HUES48 (cell line): ENCODE data around the gene CEP57.

Experiments
- H3K27ac ChIP-seq: one replicate; pipeline ENCODE4 v1.7.0; 2013; ENCODE audit warnings: low read depth, low read length, inconsistent platforms
- H3K27me3 ChIP-seq: 2 replicates; pipeline ENCODE4 v1.6.1; 2013; ENCODE audit warnings: mild to moderate bottlenecking, low read length; ENCODE audit not compliant: control insufficient read depth, insufficient read depth
- H3K36me3 ChIP-seq: 2 replicates; pipeline ENCODE4 v1.6.1; 2013; ENCODE audit warnings: low read length; ENCODE audit not compliant: control insufficient read depth, insufficient read depth
- H3K4me1 ChIP-seq: 2 replicates; pipeline ENCODE4 v1.6.1; 2013; ENCODE audit warnings: mild to moderate bottlenecking, low read length; ENCODE audit not compliant: control insufficient read depth, insufficient read depth
- H3K4me3 ChIP-seq: 2 replicates; pipeline ENCODE4 v1.5.1; 2013; ENCODE audit warnings: mild to moderate bottlenecking, low read depth, low read length
- H3K9ac ChIP-seq: 2 replicates; pipeline ENCODE4 v1.6.1; 2013; ENCODE audit warnings: mild to moderate bottlenecking, low read depth, low read length, moderate library complexity
- H3K9me3 ChIP-seq: 2 replicates; pipeline ENCODE4 v1.6.1; 2013; ENCODE audit warnings: low read length; ENCODE audit not compliant: control insufficient read depth, insufficient read depth

Gene CEP57

DNA sequence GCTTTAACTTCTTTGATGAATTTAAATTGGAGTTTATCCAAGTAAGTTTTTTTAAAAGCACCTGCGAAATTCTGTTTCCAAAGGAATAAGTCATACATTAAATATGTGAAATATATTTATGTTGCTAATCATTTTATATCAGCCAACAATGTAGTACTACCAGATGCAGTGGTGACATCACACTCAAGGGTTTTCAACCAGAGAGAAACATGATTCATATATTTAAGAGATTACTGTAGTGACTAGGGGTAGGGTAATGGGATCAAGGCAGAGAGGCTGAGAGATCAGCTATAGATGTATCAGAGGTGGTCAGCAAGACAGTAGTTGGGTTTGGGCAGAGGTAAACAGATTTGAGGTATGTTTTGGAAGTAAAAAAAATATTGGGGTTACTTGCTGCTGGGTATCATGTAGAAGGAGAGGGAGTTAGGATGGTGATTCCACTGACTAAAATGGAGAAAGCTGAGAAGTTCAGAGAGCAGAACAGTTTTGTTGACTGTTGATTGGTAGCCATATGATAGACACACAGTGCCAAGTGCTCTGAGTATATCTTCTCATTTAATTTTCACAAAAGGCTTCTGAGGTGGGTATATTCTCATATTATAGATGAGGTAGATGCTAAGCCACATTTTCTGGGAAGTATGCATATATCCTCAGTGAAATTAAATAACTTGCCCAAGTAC lies 39.4 kb downstream of the CEP57 start:
- Histone ChIP-seq H3K4me3 (no peak overlapping the region), H3K9me3 (no peaks in the 10 kb centered on the region), H3K27ac (no peak overlapping the region), H3K4me1 (no peaks in the 10 kb centered on the region), H3K36me3 (peaks cover 88% of the 10 kb centered on the region), H3K9ac (no peak overlapping the region), H3K27me3 (no peaks in the 10 kb centered on the region)

DNA sequence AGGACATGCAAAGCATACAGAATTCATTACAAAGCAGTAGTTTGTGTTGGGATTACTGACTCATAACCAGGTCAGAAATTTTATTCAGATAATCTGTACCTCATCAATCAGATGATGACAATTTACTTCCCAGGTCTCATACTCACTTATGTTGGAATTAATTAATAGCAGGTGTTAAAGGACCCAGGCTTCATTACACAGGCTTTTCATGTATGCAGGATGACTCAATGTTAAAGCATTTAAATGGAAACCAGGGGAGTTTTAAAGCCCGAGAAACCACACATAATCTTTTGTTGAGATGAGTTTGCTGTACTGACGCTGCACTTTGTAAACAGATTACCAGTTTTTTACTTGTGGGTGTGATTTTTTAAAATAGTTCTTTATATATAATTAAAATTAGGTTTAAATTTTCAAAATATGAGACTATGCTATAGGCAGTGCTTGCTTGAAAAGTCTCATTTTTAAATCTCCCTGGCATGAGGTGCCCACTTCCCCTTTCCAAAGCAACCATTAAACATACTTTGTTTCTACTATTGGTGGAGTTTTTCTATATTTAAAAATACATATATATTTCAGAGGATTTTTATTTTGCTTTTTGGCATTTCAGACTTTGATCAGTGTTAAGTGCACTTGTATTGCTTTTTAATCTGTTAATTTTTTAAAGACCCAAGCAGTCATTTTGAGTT lies 41.0 kb downstream of the CEP57 start:
- H3K27ac ChIP-seq = no peak overlapping the region
- no peaks in the 10 kb centered on the region for H3K9me3 ChIP-seq
- no peaks in the 10 kb centered on the region for H3K27me3 ChIP-seq
- H3K4me1 ChIP-seq = no peaks in the 10 kb centered on the region
- H3K9ac ChIP-seq = no peak overlapping the region
- peaks cover 90% of the 10 kb centered on the region for H3K36me3 ChIP-seq
- no peak overlapping the region for H3K4me3 ChIP-seq

DNA sequence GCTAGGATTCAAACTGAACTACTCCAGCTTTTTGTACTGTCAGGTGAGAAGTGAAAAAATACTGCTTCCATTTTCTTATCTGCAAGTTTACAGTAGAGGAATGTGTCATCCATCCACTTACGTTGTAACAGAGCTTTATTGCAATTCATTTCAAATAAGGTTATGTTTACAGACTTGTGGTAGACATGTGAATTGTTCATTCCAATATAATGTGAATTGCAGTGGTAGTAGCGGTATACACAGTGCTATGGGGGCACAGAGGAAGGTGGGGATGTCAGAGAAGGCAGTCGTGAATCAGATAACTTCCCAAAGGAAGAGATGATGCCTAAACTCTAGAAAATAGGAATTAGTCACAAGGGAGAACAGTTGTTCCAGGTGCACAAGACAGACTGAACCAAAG lies 42.5 kb downstream of the CEP57 start:
- H3K9ac ChIP-seq = no peak overlapping the region
- no peaks in the 10 kb centered on the region for H3K4me1 ChIP-seq
- H3K27ac ChIP-seq = no peak overlapping the region
- no peak overlapping the region for H3K4me3 ChIP-seq
- no peaks in the 10 kb centered on the region for H3K27me3 ChIP-seq
- peaks cover 92% of the 10 kb centered on the region for H3K36me3 ChIP-seq
- no peaks in the 10 kb centered on the region for H3K9me3 ChIP-seq

DNA sequence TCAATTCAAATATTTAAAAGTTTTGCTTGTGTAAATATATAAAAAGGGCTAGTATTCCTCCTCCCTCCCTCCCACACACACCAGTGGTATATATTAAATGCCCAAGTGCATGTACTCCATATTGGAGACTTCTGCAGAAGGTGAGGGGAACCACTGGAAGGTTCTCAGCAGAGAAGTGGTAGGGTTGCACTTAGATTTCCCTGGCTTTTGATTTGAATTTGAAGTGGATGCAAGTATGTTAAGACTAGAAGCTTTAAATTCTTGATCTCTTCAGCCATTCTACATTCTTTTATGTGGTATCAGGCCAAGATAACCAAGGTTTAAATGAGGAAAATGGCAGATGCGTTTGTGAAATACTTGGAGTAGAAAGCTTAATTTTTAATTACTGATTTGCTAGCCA lies 43.1 kb downstream of the CEP57 start:
- peaks cover 91% of the 10 kb centered on the region for H3K36me3 ChIP-seq

DNA sequence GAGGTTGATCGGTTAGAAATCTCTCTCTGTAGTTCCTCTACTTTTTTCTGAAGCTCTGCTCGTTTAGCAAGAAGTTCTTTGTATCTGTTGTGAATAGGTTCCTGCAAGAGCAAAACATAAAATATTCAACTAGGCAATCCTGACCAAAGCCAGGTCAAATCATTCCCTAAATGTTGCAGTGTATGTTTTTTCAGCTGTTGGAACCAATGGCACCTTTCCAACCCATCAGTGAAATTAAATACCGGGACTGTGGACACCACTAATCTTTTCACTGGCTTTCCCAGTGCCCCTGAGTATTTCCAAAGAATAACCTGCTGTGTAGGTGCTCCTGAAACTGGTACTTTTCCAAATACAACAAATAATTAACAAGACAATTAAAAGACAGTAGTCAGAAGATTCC lies 45.1 kb downstream of the CEP57 start:
- H3K27me3 ChIP-seq = no peaks in the 10 kb centered on the region
- no peak overlapping the region for H3K4me3 ChIP-seq
- no peak overlapping the region for H3K27ac ChIP-seq
- no peaks in the 10 kb centered on the region for H3K4me1 ChIP-seq
- no peaks in the 10 kb centered on the region for H3K9me3 ChIP-seq
- peaks cover 85% of the 10 kb centered on the region for H3K36me3 ChIP-seq
- no peak overlapping the region for H3K9ac ChIP-seq

More for the DNA sequence above, 43.1 kb downstream of the CEP57 start:
- Histone ChIP-seq H3K27ac (no peak overlapping the region), H3K27me3 (no peaks in the 10 kb centered on the region), H3K4me1 (no peaks in the 10 kb centered on the region), H3K4me3 (no peak overlapping the region), H3K9me3 (no peaks in the 10 kb centered on the region), H3K9ac (no peak overlapping the region)

DNA sequence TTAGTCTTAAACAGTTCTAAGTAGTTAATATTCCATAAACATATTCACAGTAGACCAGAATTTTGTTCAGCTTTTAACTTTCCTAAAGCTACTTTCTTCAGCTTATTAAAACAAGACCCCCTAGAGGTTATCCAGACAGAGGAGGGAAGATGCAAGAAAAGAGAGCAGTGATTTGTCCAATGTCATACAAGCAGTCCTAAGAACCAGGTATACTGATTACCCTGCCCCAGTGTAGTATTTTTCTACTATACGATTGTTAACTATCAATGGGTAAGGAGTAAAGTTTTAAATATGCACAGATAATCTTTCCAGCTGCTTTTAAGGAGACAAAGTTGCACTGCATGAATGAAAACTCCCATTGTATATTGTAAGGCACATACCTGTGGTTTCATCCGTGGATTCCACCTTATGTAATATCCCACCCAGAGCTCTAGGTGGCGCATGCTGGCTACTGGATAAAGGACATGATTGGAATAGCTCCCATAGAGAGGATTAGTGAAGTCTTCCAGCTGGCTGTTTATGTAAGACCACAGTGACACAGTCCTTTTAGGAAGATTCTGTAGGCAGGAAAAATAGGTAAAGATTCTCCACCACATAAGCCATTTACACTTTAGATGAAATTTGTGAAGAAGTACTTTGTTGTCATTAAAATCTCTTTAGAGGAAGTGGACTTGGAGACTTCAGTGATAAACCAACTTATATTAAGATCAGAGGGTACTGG lies 45.6 kb downstream of the CEP57 start:
- no peaks in the 10 kb centered on the region for H3K27me3 ChIP-seq
- peaks cover 88% of the 10 kb centered on the region for H3K36me3 ChIP-seq
- H3K27ac ChIP-seq = no peak overlapping the region
- H3K9ac ChIP-seq = no peak overlapping the region
- H3K4me3 ChIP-seq = no peak overlapping the region
- H3K9me3 ChIP-seq = no peaks in the 10 kb centered on the region
- no peaks in the 10 kb centered on the region for H3K4me1 ChIP-seq

DNA sequence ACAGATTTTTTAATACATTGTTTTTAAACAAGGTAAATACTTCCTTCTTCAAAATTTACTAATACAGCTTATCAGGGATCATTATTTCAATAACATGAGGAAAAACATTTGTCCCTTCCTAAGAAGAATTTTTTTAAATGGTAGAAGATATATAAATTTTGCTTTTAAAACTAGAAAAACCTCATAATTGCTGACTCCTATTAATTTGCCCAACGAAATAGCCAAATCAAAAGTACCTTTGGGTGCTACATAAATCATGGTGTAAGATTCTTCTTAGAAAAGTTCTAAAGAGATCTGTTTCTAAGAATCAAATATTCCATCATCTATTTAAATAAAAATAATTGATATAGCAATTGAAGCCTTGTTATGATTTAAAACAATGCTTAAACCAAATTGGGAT lies 54.9 kb downstream of the CEP57 start:
- Histone ChIP-seq H3K9ac (no peak overlapping the region), H3K9me3 (no peaks in the 10 kb centered on the region), H3K4me3 (no peak overlapping the region), H3K27me3 (no peaks in the 10 kb centered on the region), H3K27ac (no peak overlapping the region), H3K4me1 (no peaks in the 10 kb centered on the region), H3K36me3 (peaks cover 83% of the 10 kb centered on the region)

DNA sequence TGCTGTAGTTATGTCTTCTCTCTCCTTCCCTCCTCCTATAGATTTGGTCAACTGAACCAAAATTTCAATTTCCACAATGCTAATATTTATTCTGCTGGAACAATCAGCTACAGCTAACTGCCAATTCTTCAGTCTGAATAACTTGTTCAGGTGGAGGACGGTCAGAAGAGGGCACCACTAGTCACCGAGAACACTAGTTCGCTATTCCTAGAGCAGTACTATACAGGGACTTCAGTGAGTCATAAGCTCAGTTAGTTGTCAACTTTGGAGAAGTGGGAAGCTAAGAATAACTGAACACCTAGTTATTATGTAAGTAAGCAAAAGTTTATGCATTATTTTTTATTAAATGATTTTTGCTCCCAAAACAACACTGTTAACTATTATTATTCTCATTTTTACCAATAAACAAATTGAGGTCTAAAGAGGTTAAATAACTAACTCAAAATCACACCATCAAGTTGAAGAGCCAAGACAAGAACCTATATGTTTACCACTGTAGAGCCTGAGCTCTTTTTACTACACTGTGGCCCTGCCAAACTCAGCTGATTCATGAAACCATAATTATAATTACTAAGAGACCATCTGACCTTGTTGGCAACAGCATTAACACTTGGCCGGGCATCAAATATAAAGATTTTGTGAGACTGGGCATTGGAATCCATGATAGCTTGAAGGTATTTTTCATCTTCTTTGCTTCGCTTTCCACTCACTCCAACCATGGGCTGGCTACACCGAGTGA lies 59.0 kb downstream of the CEP57 start:
- H3K9me3 ChIP-seq = no peaks in the 10 kb centered on the region
- no peak overlapping the region for H3K27ac ChIP-seq
- no peak overlapping the region for H3K9ac ChIP-seq
- H3K36me3 ChIP-seq = peaks cover 61% of the 10 kb centered on the region
- no peaks in the 10 kb centered on the region for H3K4me1 ChIP-seq
- no peak overlapping the region for H3K4me3 ChIP-seq
- H3K27me3 ChIP-seq = no peaks in the 10 kb centered on the region

DNA sequence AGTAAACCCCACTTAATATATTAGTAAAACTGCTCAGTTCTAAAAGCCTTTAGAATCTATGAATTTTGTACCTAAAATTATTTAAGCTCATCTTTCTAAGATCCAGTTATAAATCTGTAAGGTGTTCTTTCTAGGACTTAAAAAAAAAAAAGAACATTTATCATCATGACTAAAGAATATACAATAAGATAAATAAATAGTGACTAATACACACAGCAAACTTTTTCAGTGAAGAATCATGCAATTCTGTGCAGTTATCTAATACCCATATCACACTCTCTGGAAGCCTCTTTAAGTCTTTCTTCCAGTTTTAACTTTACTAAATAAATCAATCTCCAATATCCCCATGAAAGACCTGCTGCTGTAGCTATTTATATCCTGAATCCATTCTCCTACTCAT lies 59.8 kb downstream of the CEP57 start:
- H3K36me3 ChIP-seq = peaks cover 53% of the 10 kb centered on the region
- H3K9me3 ChIP-seq = no peaks in the 10 kb centered on the region
- H3K27me3 ChIP-seq = no peaks in the 10 kb centered on the region
- no peaks in the 10 kb centered on the region for H3K4me1 ChIP-seq
- H3K27ac ChIP-seq = no peak overlapping the region
- H3K4me3 ChIP-seq = no peak overlapping the region
- H3K9ac ChIP-seq = no peak overlapping the region

DNA sequence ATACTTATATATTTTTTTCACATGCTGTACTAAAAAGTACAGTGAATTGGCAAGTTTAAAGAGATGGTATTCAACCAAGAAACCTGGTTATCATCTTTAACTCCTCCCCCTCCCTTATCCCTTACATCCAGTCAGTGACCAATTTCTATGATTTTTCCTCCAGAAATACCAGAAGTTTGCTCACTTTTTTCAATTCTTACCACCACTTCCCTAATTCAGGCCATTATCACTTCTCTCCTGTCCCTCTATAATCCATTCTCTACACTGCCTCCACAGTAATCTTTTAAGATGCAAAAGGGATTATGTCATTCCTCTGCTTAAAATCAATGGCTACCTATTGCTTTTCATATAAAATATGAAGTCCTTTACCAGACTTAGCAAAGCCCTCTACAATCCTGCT lies 62.8 kb downstream of the CEP57 start:
- no peak overlapping the region for H3K4me3 ChIP-seq
- H3K27me3 ChIP-seq = no peaks in the 10 kb centered on the region
- H3K4me1 ChIP-seq = no peaks in the 10 kb centered on the region
- no peak overlapping the region for H3K9ac ChIP-seq
- H3K36me3 ChIP-seq = peaks cover 46% of the 10 kb centered on the region
- no peak overlapping the region for H3K27ac ChIP-seq
- no peaks in the 10 kb centered on the region for H3K9me3 ChIP-seq
